NCI-H1092 (cell line): ENCODE measurements around the gene HS6ST3.
"Not testable (repeated sequence)": the region's sequence is repeated elsewhere in the genome, so short reads cannot be mapped to it uniquely, and the experiment has no call there.

Source experiments
- DNase-seq: peaks from one replicate; lab custom pipeline; 2025; lab: John Stamatoyannopoulos, UW

The HS6ST3 gene

DNA sequence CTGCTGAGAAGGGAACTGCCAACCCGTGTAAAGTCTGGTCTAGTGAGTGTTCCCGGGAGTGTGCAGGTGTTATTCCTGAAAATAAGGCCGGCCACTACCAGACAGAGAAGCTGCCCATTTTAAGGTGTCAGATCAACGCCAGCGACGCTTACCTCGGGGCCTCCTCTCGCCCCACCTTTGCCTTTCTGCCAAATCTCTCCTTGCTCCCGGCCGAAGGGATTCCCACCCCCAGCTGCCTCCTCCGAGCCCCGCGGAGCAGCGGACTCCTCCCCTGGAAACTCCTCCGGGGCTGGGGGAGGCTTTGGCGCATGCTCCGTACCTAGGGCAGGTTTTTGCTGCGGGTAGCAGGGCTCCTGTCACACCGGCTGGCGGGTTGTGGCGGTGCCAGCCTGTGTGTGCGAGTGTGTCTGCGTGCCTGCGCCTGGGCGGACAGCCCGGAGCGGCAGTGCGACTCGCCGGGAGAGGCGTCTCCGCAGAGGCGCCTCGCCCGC lies at the start of gene HS6ST3:
Gene HS6ST3 (plus strand): TSS at position 359 of the 491 bp plus-strand sequence.
- peak; percentile 72 for DNase-seq

DNA sequence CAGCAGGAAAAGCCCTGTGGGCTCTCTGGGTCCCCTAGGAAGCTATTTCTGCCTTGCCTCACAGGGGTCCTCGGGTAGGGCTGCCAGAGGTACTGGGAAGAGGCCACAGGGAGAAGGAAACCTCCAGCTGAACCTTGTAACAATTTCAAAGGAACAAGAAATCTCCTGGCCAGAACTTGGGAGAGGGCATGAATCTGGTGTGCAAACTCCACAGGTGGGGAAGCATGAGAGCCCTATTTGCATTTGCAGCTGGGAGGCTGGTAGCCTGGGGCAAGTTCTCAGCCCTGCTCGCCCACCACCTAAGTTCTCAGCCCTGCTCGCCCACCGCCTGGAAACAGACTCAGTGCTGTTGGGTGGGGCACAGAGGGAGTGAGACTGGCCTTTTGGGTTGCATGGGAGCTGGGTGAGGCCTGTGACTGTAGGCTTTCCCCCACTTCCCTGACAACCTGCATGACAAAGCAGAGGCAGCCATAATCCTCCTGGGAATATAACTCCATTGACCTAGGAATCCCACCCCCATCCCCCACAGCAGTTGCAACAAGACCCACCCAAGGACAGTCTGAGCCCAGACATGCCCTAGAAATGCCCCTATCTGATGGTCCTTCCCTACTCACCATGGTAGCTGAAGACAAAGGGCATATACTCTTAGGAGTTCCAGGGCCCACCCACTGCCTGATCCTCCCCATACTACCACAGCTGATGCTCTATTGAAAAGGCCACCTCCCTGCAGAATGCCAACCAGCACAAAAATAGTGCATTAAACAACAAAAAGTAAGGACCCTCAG lies 48.4 kb upstream of the HS6ST3 start:
- no peak for DNase-seq

GRCh38 chr13:96044238-96044637 lies 45.7 kb upstream of the HS6ST3 start:
- no peak for DNase-seq

GRCh38 chr13:96046449-96047126 lies 43.3 kb upstream of the HS6ST3 start:
- not testable (repeated sequence) for DNase-seq

DNA sequence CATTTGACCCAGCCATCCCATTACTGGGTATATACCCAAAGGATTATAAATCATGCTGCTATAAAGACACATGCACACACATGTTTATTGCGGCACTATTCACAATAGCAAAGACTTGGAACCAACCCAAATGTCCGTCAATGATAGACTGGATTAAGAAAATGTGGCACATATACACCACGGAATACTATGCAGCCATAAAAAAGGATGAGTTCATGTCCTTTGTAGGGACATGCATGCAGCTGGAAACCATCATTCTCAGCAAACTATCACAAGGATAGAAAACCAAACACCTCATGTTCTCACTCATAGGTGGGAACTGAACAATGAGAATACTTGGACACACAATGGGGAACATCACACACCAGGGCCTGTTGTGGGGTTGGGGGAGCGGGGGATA lies 39.0 kb upstream of the HS6ST3 start:
- not testable (repeated sequence) for DNase-seq

GRCh38 chr13:96051491-96051890 lies 38.4 kb upstream of the HS6ST3 start:
- not testable (repeated sequence) for DNase-seq

- DNase-seq = not testable (repeated sequence)
Measured at GRCh38 chr13:96051946-96052345, 38.0 kb upstream of the HS6ST3 start.

GRCh38 chr13:96052656-96053002 lies 37.3 kb upstream of the HS6ST3 start:
- peak; percentile 14 for DNase-seq

DNA sequence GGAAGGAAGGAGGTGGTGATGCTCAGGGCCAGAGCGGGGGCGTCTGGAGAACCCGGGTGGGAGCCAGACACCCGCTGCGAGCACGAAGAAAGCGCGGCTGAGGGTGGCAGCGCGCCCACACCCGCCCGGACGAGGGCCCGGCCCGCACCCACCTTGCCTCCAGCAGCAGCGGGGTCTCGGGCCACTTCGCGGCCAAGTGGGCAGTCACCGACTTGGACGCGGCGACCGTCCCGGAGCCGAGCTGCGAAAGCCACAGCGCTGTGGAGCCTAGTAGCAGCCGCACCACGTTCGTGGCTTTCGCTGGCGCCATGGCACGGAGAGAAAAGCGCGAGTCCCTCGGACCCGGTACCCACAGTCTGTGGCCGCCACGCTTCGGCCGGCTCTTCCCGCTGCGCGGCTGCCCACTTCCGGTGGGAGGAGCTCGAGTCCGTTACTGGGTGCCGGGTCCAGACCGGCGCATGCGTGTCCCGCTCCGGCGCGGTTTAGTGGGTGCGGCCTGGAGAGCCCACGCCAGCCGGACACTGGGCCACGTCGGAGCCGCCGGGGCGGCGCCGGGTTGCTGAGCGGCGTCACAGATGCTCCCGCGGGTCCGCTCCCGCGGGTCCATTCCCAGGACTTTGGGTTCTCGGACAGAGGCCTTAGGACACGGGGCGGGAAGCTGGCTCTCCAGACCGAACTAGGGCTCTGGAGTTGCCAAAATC lies 36.8 kb upstream of the HS6ST3 start, which contains the start of gene UGGT2:
Gene UGGT2 (minus strand): TSS at position 399 of the 701 bp plus-strand sequence. CDS start 89 bp downstream, at position 310.
- peak; percentile 89 for DNase-seq

DNA sequence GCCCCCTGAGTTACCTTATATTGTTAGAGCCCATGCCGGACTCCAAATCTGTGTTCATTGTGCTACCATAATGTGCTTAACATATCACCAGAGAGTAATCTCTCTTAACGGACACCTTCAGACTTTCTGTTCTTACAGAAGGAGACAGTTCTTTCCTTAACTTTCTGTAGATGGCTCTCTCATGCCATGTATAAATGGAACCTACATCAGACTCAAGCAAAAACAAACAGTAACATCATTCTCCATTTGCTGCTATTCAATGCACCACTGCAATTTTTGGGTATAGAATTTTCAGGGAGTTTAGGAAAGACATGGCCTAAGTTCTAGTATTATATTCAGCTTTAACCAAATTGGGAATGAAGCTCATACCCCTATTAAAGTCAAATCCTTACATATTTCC lies 24.1 kb upstream of the HS6ST3 start:
- no peak for DNase-seq

DNA sequence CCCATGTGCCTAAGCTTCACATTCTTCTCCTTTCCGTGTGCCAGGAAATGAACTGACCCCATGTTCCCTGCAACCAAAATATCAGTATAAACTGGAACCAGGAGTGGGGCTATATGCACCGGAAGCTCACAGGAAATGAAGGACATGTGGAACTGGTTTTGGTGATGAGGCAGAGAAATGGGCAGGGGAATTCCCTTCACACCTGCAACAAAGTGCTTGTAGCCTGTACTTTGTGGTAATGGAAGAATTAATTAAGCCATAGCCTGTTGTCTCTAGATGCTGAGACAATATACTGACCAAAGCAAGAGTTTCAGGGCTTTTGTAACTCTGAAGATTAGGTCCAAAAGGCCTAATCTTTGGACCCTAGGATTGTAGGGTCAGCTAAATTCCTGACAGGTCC lies 21.2 kb upstream of the HS6ST3 start:
- DNase-seq = no peak

DNA sequence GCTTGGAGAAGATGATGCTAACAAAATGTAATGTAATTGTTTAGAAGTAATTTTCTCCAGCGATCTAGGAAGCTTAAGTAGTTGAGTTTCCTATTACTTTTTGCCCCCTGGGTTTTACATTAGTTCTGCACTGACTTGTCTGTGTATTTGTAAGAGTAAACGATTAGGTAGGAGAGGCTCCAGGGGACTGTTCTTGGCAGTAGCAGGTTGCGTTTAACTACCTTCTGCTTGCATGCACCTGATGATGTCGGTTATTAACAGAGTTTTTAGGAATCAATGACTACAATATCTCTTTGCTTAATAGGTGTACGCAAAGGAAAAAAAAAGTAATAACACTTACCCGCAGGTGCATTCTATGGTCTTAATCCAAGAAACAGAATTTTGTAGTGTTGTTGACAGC lies 18.4 kb upstream of the HS6ST3 start:
- DNase-seq = no peak

DNA sequence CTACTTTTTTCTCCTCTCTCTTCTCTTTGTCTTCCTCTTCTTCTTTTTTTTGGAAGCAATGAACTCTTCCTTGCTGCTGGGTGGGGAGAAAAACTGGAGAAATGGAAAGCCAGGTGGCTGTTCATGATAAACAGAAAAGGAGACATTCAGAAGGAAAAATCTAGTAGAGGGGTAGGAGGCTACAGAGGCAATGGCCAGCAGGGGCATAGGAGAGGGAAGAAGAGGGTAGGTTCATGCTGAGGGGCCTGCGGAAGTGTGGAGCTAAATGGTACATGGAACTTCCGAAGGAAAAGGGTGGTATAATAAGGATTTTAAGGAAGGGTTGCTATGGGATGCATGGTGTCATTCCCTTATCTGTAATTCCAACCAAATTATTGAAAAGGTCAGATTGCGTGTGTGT lies 17.5 kb upstream of the HS6ST3 start:
- DNase-seq = no peak

- DNase-seq = no peak
Measured at GRCh38 chr13:96075953-96076543, 13.9 kb upstream of the HS6ST3 start.

- DNase-seq = no peak
Measured at GRCh38 chr13:96080676-96081075, 9.2 kb upstream of the HS6ST3 start.

GRCh38 chr13:96081888-96082287 lies 8.0 kb upstream of the HS6ST3 start:
- no peak for DNase-seq

DNA sequence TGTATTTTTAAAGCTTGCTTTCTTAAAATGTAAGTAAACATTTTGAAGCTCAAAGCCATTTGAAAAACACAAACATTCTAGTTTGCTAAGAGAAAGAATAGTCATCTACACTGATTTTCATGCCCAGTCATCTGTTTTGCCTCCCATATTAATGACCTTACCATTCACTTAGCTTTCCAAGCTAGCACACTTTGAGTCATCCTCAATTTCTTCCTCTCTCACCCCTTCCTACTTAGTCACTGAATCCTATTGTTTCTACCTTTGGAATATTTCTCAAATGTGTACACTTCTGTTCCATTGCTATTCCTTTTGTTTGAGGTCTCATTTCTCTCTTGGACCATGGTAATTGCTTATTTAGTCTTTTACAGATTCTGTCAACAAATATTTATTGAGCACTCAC lies 7.3 kb upstream of the HS6ST3 start:
- DNase-seq = no peak

DNA sequence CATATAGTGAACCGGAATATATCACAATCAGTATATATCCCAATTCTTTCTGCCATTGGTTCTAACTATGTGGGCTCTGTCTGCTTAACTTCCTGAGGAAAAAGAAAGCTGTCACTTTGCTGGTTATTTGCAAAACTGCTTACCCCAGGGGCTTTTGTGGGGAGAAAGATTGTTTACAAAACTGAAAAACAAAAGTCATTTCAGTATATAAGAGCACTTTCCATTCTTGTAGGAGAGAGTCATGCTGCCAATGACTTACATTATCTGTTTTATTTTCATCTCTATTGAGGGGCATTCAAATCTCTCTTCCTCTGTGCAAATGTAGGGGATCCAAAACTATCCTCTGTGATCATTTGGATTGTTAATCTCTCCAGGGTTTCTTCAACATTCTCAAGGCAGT lies 3.2 kb upstream of the HS6ST3 start:
- DNase-seq = no peak

GRCh38 chr13:96089139-96089538 lies 768 bp upstream of the HS6ST3 start:
- no peak for DNase-seq

GRCh38 chr13:96090240-96091101 lies 564 bp downstream of the HS6ST3 start:
- peak; percentile 23 for DNase-seq
